Mesendoderm (in vitro differentiated cells): Measurements from ENCODE around the gene ANKS1B.
"Not testable (repeated sequence)": the region's sequence is repeated elsewhere in the genome, so short reads cannot be mapped to it uniquely, and the experiment has no call there.

ENCODE experiments used
- DNase-seq: peaks from one replicate; pipeline ENCODE4 v3.0.0; 2013
- H2AK5ac ChIP-seq: 2 replicates; pipeline ENCODE4 v1.6.1; 2013; ENCODE audit warnings: low read length, inconsistent platforms
- H2BK120ac ChIP-seq: 2 replicates; pipeline ENCODE4 v1.6.1; 2013; ENCODE audit warnings: low read depth, mild to moderate bottlenecking, low read length, moderate library complexity, mixed read lengths
- H2BK15ac ChIP-seq: replicated peaks from 2 replicates; pipeline ENCODE4 v1.6.1; 2013; ENCODE audit warnings: low read depth, mild to moderate bottlenecking, moderate library complexity
- H2BK5ac ChIP-seq: 2 replicates; pipeline ENCODE4 v1.6.1; 2013; ENCODE audit warnings: low read length, inconsistent platforms
- H3K18ac ChIP-seq: 2 replicates; pipeline ENCODE4 v1.6.1; 2013; ENCODE audit warnings: mild to moderate bottlenecking, low read length, mixed read lengths
- H3K23ac ChIP-seq: one replicate; pipeline ENCODE4 v1.6.1; 2013; ENCODE audit warnings: low read length
- H3K27ac ChIP-seq: 2 replicates; pipeline ENCODE4 v1.5.1; 2013; ENCODE audit warnings: low read depth, mild to moderate bottlenecking, inconsistent platforms, low read length, moderate library complexity
- H3K27me3 ChIP-seq: 2 replicates; pipeline ENCODE4 v1.6.1; 2013; ENCODE audit warnings: low read length, control low read depth, mild to moderate bottlenecking, inconsistent platforms; ENCODE audit not compliant: insufficient read depth, poor library complexity
- H3K36me3 ChIP-seq: 2 replicates; pipeline ENCODE4 v1.6.1; 2013; ENCODE audit warnings: low read length, inconsistent platforms; ENCODE audit not compliant: control insufficient read depth, insufficient read depth
- H3K4ac ChIP-seq: one replicate; pipeline ENCODE4 v1.6.1; 2013; ENCODE audit warnings: low read depth, mild to moderate bottlenecking, low read length, moderate library complexity
- H3K4me1 ChIP-seq: 2 replicates; pipeline ENCODE4 v1.6.1; 2013; ENCODE audit warnings: low read depth, low read length, inconsistent platforms; ENCODE audit not compliant: control insufficient read depth
- H3K4me2 ChIP-seq: 2 replicates; pipeline ENCODE4 v1.6.1; 2013; ENCODE audit warnings: low read length
- H3K4me3 ChIP-seq: 2 replicates; pipeline ENCODE4 v1.5.1; 2013; ENCODE audit warnings: mild to moderate bottlenecking, low read length
- H3K56ac ChIP-seq: one replicate; pipeline ENCODE4 v1.6.1; 2013; ENCODE audit warnings: low read length
- H3K79me1 ChIP-seq: 2 replicates; pipeline ENCODE4 v1.6.1; 2013; ENCODE audit warnings: low read length, inconsistent platforms
- H3K79me2 ChIP-seq: 2 replicates; pipeline ENCODE4 v1.6.1; 2013; ENCODE audit warnings: mild to moderate bottlenecking, low read length; ENCODE audit not compliant: control insufficient read depth, insufficient read depth
- H3K9ac ChIP-seq: 2 replicates; pipeline ENCODE4 v1.6.1; 2013; ENCODE audit warnings: low read length, inconsistent platforms
- H4K5ac ChIP-seq: one replicate; pipeline ENCODE4 v1.6.1; 2013; ENCODE audit warnings: low read length
- H4K8ac ChIP-seq: one replicate; pipeline ENCODE4 v1.6.1; 2013; ENCODE audit warnings: low read depth, mild to moderate bottlenecking, control low read depth, low read length, moderate library complexity
- WGBS: extraction: QIAGEN DNeasy Blood & Tissue Kit; methylation state at CpG from one replicate; pipeline ENCODE4 v1.1.7; 2013; ENCODE audit warnings: low lambda C conversion rate, missing lambda C conversion rate; ENCODE audit not compliant: insufficient coverage; ENCODE audit errors: extremely low coverage; 5-methylcytosine and 5-hydroxymethylcytosine counted together

The ANKS1B gene

GRCh38 chr12:99253068-99253467 is 731.7 kb downstream of the ANKS1B start:
- no peak overlapping the region for H2BK15ac ChIP-seq
- no peak overlapping the region for H3K9ac ChIP-seq
- H2BK5ac ChIP-seq = no peak overlapping the region

GRCh38 chr12:99250091-99250490 is 734.6 kb downstream of the ANKS1B start:
- Histone ChIP-seq H3K23ac (no peak overlapping the region), H3K27ac (no peak overlapping the region), H3K4me3 (no peak overlapping the region), H3K18ac (no peak overlapping the region), H3K4ac (no peak overlapping the region), H2AK5ac (no peak overlapping the region), H3K36me3 (no peaks in the 10 kb centered on the region), H3K56ac (no peak overlapping the region), H3K4me2 (no peak overlapping the region), H3K4me1 (no peaks in the 10 kb centered on the region), H3K9ac (no peak overlapping the region), H4K5ac (no peak overlapping the region), H3K79me2 (no peaks in the 10 kb centered on the region), H4K8ac (no peak overlapping the region), H3K79me1 (no peaks in the 10 kb centered on the region), H2BK5ac (no peak overlapping the region), H3K27me3 (no peaks in the 10 kb centered on the region), H2BK120ac (no peak overlapping the region), H2BK15ac (no peak overlapping the region)
- no CpG with 5 or more reads among the region's 3 CpGs for WGBS
- DNase-seq = peak; percentile 20

More at GRCh38 chr12:99253068-99253467, 731.7 kb downstream of the ANKS1B start:
- Histone ChIP-seq H4K5ac (no peak overlapping the region), H4K8ac (no peak overlapping the region), H3K79me2 (no peaks in the 10 kb centered on the region), H2AK5ac (no peak overlapping the region), H3K36me3 (no peaks in the 10 kb centered on the region), H3K4me2 (no peak overlapping the region), H3K4me3 (no peak overlapping the region), H3K4ac (no peak overlapping the region), H3K27ac (no peak overlapping the region), H3K56ac (no peak overlapping the region), H3K27me3 (no peaks in the 10 kb centered on the region), H3K4me1 (no peaks in the 10 kb centered on the region), H3K79me1 (no peaks in the 10 kb centered on the region), H3K23ac (no peak overlapping the region), H2BK120ac (no peak overlapping the region), H3K18ac (no peak overlapping the region)
- WGBS = no CpG with 5 or more reads among the region's 3 CpGs
- peak; percentile 41 for DNase-seq

- Histone ChIP-seq H3K4me1 (no peaks in the 10 kb centered on the region), H2AK5ac (no peak overlapping the region), H3K4me2 (no peak overlapping the region), H2BK5ac (no peak overlapping the region), H2BK15ac (no peak overlapping the region), H2BK120ac (no peak overlapping the region), H3K18ac (no peak overlapping the region), H4K5ac (no peak overlapping the region), H3K23ac (no peak overlapping the region), H3K36me3 (no peaks in the 10 kb centered on the region), H3K27ac (no peak overlapping the region), H3K56ac (no peak overlapping the region), H3K79me1 (no peaks in the 10 kb centered on the region), H3K9ac (no peak overlapping the region), H3K4ac (no peak overlapping the region), H3K4me3 (no peak overlapping the region), H4K8ac (no peak overlapping the region), H3K79me2 (no peaks in the 10 kb centered on the region), H3K27me3 (no peaks in the 10 kb centered on the region)
- no peak for DNase-seq
- WGBS = no CpG with 5 or more reads among the region's 4 CpGs
Measured at GRCh38 chr12:99249543-99249942, 735.2 kb downstream of the ANKS1B start.

GRCh38 chr12:99237907-99238538 is 746.7 kb downstream of the ANKS1B start:
- H3K27ac ChIP-seq, H3K36me3 ChIP-seq, H2BK120ac ChIP-seq, H3K4ac ChIP-seq, H3K9ac ChIP-seq, H3K4me2 ChIP-seq, H3K23ac ChIP-seq, H3K79me1 ChIP-seq, H3K4me1 ChIP-seq, H2BK5ac ChIP-seq, H4K5ac ChIP-seq, H3K27me3 ChIP-seq, H3K79me2 ChIP-seq, H2BK15ac ChIP-seq, H2AK5ac ChIP-seq, H4K8ac ChIP-seq, H3K18ac ChIP-seq, H3K4me3 ChIP-seq: not testable (repeated sequence)
- peak; percentile 96 for DNase-seq
- WGBS = no CpG with 5 or more reads among the region's 7 CpGs
- peak overlapping the region; percentile 70 for H3K56ac ChIP-seq

- Histone ChIP-seq H2BK120ac (no peak overlapping the region), H2BK5ac (no peak overlapping the region), H2AK5ac (no peak overlapping the region), H3K23ac (no peak overlapping the region), H3K79me2 (no peaks in the 10 kb centered on the region), H2BK15ac (no peak overlapping the region), H3K36me3 (no peaks in the 10 kb centered on the region), H4K8ac (no peak overlapping the region), H3K27me3 (no peaks in the 10 kb centered on the region), H3K79me1 (no peaks in the 10 kb centered on the region), H3K18ac (no peak overlapping the region), H4K5ac (no peak overlapping the region), H3K56ac (no peak overlapping the region), H3K27ac (no peak overlapping the region), H3K4me3 (no peak overlapping the region), H3K9ac (no peak overlapping the region), H3K4ac (no peak overlapping the region), H3K4me2 (no peak overlapping the region), H3K4me1 (no peaks in the 10 kb centered on the region)
- no CpG with 5 or more reads among the region's 3 CpGs for WGBS
- no peak for DNase-seq
Measured at GRCh38 chr12:99235381-99235780, 749.4 kb downstream of the ANKS1B start.

GRCh38 chr12:99234702-99235101 is 750.0 kb downstream of the ANKS1B start:
- no peak overlapping the region for H4K8ac ChIP-seq
- H3K9ac ChIP-seq = no peak overlapping the region
- no CpG with 5 or more reads among the region's 1 CpG for WGBS
- H2AK5ac ChIP-seq = no peak overlapping the region
- no peak overlapping the region for H3K4me2 ChIP-seq
- H3K4me1 ChIP-seq = no peaks in the 10 kb centered on the region
- H2BK15ac ChIP-seq = no peak overlapping the region
- no peak overlapping the region for H4K5ac ChIP-seq
- H3K56ac ChIP-seq = no peak overlapping the region
- H3K4me3 ChIP-seq = no peak overlapping the region
- DNase-seq = no peak
- no peak overlapping the region for H3K18ac ChIP-seq
- no peaks in the 10 kb centered on the region for H3K27me3 ChIP-seq
- no peaks in the 10 kb centered on the region for H3K36me3 ChIP-seq
- H3K27ac ChIP-seq = no peak overlapping the region
- no peak overlapping the region for H3K23ac ChIP-seq
- no peaks in the 10 kb centered on the region for H3K79me1 ChIP-seq
- H2BK120ac ChIP-seq = no peak overlapping the region
- H3K4ac ChIP-seq = no peak overlapping the region
- no peaks in the 10 kb centered on the region for H3K79me2 ChIP-seq
- no peak overlapping the region for H2BK5ac ChIP-seq
